ENCODE results near the gene EPN3.

DNA sequence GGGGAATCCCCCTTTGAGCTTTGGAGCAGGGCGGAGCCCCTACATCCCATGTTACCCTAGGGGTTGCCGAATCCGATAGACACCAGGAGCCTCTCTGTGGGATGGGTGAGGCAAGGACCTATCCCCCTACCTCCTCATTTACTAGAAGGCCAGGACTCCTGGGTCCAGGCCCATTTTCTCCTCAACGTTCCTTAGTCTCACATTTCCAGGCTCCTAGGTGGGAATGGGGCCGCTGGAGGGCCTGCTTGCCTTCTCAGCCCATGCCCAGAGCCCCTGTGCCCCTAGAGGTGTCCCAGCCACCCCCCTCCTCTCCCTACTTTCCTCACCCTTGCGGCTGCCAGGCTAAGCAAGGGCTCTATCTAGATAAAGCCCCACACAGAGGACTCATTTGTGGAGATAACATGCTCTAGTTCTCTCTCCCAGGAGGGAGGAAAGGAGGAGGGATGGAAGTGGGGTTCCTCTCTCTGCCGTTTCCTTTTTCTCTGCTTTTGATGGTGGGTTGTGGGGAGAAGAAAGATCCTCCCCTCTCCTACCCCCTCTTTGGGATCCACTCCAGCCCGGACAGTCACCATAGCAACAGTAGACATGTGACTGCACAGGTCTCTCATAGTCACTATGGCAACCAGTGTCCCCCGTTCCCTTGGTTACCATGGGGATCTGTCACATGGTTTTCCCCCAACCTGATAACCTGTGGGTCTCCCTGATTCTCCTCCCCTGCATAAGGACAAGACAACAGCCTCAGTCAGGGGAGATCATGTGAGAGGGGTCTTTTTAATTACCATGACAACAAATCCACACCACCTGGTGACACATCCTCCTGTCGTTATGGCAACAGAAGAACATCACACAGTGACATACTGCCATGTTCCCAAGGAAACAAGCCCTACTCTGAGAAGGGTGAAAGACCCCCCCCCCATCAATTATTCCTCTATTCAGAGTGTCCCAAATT is 33.1 kb downstream of the EPN3 start:
- TF ChIP-seq ZBTB7A (IDR thresholded peaks at IDR 0.05; ENCODE audit: low read depth) (no peak), EP300 (IDR thresholded peaks at IDR 0.05; ENCODE audit: borderline replicate concordance) (no peak), CREB1 (IDR thresholded peaks at IDR 0.05; ENCODE audit: low read depth) (no peak)
- TF ChIP-seq, protein P1, sequence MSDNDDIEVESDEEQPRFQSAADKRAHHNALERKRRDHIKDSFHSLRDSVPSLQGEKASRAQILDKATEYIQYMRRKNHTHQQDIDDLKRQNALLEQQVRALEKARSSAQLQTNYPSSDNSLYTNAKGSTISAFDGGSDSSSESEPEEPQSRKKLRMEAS (IDR thresholded peaks at IDR 0.05) = no peak

All from Ishikawa (cell line).